K562 (cell line): ENCODE measurements around the gene KTN1. TPM values are rescaled to one million over a fixed set of nuclear protein-coding genes. Genes with fewer than 3 reads are reported as not detected.

Experiments used
- DNMT1 ChIP-seq: fragments of 450-650 bp; IDR thresholded peaks from 2 replicates; pipeline ENCODE4 v1.6.1; 2016; ENCODE audit warnings: antibody characterized with exemption, mild to moderate bottlenecking
- ILF3 ChIP-seq: fragments of 450-650 bp; IDR thresholded peaks from 2 replicates; pipeline ENCODE4 v1.6.1; 2018; ENCODE audit warnings: antibody characterized with exemption, mild to moderate bottlenecking, moderate library complexity, borderline replicate concordance
- KHSRP ChIP-seq: fragments of 450-650 bp; IDR thresholded peaks from 2 replicates; pipeline ENCODE4 v1.6.1; 2017
- SMARCE1 ChIP-seq: fragments of 450-650 bp; IDR thresholded peaks from 2 replicates; pipeline ENCODE4 v1.7.1; 2016; ENCODE audit warnings: mild to moderate bottlenecking
- ZFPM2 ChIP-seq: fragments of 250-450 bp; sonication (Bioruptor Pico); IDR thresholded peaks from 2 replicates; pipeline ENCODE4 v1.5.1; 2022; ENCODE audit warnings: mild to moderate bottlenecking
- ZFX ChIP-seq: sonication (generic); formaldehyde crosslinking; IDR thresholded peaks from 2 replicates; pipeline ENCODE4 v1.8.0; 2022; ENCODE audit warnings: mild to moderate bottlenecking, missing genetic modification reagents, moderate library complexity
- ZNF146 ChIP-seq: IDR thresholded peaks from one replicate; pipeline ENCODE4 v1.6.1; 2018; ENCODE audit warnings: missing compliant biosample characterization; ENCODE audit not compliant: unreplicated experiment
- ZNF644 ChIP-seq: fragments of 200-800 bp; sonication (Bioruptor generic); IDR thresholded peaks from 2 replicates; pipeline ENCODE4 v1.6.1; 2016; ENCODE audit warnings: low read depth, missing genetic modification characterization, missing compliant biosample characterization
- polyA plus RNA-seq, 8 experiments: library from polyadenylated mRNA; depleted of rRNA in 4 of 8; stranded (reverse) in 5 of 8; unstranded in 3 of 8; fragments of >200 nt; fragmentation: Nextera tagmentation in 2 of 8; fragmentation: Illumina TruSeq in 1 of 8; extraction: Ambion mirVana in 2 of 8; extraction: Trizol in 1 of 8; gene quantifications; 2 replicates each; pipeline versions ENCODE4 v1.2.1 to v1.2.3, GENCODE V29; 2011 to 2014; ENCODE audit warnings: inconsistent platforms in 1 of 8, missing spikeins in 1 of 8
- total RNA-seq, 7 experiments: library from RNA; depleted of rRNA in 6 of 7; stranded (reverse); fragments of >200 nt in 6 of 7; fragmentation: Illumina TruSeq in 2 of 7; extraction: Trizol in 2 of 7; gene quantifications; 2 replicates each; pipeline versions ENCODE4 v1.2.1 to v1.2.3, GENCODE V29; 2011 to 2021; ENCODE audit warnings: low replicate concordance in 1 of 7
- TF ChIP-seq, protein P1 (sequence below): fragments of 250-450 bp; sonication (Bioruptor Pico); IDR thresholded peaks from 2 replicates; pipeline ENCODE4 v1.8.0; 2022; ENCODE audit warnings: moderate library complexity, mild to moderate bottlenecking, inconsistent platforms
- TF ChIP-seq, protein P2 (sequence below): fragments of 250-450 bp; sonication (Bioruptor Pico); IDR thresholded peaks from 2 replicates; pipeline ENCODE4 v1.9.0; 2021; ENCODE audit warnings: mild to moderate bottlenecking, inconsistent platforms
- TF ChIP-seq, protein P3 (sequence below): sonication (generic); formaldehyde crosslinking; IDR thresholded peaks from 2 replicates; pipeline ENCODE4 v1.8.1; 2023; ENCODE audit warnings: missing genetic modification reagents, mild to moderate bottlenecking, borderline replicate concordance
- TF ChIP-seq, protein P4 (sequence below): fragments of 250-450 bp; sonication (Bioruptor Pico); IDR thresholded peaks from 2 replicates; pipeline ENCODE4 v1.5.0; 2022; ENCODE audit warnings: mild to moderate bottlenecking
- TF ChIP-seq, protein P5 (sequence below): fragments of 450-650 bp; IDR thresholded peaks from 2 replicates; pipeline ENCODE4 v1.6.1; 2016; ENCODE audit warnings: borderline replicate concordance

Gene KTN1
- total and polyA plus RNA-seq, 9 of the 15 experiments (the other 6 are each of a cell fraction or from before 2014, with no cell fraction given), result 34.8 to 120 (median 63.6) TPM

DNA sequence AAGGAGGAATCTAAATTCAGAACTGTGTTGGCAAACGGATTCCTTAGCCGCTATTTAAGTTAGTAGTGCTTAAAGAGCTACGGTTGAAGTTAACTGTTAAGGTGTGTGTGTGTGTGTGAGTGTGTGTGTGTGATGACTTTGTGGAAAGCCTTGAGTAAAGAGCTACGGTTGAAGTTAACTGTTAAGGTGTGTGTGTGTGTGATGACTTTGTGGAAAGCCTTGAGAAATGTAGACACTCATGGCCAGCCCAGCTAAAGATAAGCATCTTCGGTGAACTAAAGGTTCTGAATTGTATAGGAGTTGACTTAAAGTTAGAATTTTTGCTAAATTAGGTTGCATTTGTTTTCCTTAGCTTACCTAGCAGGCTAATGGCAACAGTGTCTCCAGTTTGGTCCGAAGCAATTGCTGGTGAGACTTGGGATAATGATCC lies 1.4 kb downstream of the KTN1 start (continued):
- TF ChIP-seq, protein P1, sequence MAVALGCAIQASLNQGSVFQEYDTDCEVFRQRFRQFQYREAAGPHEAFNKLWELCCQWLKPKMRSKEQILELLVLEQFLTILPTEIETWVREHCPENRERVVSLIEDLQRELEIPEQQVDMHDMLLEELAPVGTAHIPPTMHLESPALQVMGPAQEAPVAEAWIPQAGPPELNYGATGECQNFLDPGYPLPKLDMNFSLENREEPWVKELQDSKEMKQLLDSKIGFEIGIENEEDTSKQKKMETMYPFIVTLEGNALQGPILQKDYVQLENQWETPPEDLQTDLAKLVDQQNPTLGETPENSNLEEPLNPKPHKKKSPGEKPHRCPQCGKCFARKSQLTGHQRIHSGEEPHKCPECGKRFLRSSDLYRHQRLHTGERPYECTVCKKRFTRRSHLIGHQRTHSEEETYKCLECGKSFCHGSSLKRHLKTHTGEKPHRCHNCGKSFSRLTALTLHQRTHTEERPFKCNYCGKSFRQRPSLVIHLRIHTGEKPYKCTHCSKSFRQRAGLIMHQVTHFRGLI (CRISPR knock-in tag), result no peak
- no peak for TF ChIP-seq ZNF146 (CRISPR knock-in tag)
- TF ChIP-seq, protein P2, sequence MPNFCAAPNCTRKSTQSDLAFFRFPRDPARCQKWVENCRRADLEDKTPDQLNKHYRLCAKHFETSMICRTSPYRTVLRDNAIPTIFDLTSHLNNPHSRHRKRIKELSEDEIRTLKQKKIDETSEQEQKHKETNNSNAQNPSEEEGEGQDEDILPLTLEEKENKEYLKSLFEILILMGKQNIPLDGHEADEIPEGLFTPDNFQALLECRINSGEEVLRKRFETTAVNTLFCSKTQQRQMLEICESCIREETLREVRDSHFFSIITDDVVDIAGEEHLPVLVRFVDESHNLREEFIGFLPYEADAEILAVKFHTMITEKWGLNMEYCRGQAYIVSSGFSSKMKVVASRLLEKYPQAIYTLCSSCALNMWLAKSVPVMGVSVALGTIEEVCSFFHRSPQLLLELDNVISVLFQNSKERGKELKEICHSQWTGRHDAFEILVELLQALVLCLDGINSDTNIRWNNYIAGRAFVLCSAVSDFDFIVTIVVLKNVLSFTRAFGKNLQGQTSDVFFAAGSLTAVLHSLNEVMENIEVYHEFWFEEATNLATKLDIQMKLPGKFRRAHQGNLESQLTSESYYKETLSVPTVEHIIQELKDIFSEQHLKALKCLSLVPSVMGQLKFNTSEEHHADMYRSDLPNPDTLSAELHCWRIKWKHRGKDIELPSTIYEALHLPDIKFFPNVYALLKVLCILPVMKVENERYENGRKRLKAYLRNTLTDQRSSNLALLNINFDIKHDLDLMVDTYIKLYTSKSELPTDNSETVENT (CRISPR knock-in tag), result no peak
- TF ChIP-seq, protein P3, sequence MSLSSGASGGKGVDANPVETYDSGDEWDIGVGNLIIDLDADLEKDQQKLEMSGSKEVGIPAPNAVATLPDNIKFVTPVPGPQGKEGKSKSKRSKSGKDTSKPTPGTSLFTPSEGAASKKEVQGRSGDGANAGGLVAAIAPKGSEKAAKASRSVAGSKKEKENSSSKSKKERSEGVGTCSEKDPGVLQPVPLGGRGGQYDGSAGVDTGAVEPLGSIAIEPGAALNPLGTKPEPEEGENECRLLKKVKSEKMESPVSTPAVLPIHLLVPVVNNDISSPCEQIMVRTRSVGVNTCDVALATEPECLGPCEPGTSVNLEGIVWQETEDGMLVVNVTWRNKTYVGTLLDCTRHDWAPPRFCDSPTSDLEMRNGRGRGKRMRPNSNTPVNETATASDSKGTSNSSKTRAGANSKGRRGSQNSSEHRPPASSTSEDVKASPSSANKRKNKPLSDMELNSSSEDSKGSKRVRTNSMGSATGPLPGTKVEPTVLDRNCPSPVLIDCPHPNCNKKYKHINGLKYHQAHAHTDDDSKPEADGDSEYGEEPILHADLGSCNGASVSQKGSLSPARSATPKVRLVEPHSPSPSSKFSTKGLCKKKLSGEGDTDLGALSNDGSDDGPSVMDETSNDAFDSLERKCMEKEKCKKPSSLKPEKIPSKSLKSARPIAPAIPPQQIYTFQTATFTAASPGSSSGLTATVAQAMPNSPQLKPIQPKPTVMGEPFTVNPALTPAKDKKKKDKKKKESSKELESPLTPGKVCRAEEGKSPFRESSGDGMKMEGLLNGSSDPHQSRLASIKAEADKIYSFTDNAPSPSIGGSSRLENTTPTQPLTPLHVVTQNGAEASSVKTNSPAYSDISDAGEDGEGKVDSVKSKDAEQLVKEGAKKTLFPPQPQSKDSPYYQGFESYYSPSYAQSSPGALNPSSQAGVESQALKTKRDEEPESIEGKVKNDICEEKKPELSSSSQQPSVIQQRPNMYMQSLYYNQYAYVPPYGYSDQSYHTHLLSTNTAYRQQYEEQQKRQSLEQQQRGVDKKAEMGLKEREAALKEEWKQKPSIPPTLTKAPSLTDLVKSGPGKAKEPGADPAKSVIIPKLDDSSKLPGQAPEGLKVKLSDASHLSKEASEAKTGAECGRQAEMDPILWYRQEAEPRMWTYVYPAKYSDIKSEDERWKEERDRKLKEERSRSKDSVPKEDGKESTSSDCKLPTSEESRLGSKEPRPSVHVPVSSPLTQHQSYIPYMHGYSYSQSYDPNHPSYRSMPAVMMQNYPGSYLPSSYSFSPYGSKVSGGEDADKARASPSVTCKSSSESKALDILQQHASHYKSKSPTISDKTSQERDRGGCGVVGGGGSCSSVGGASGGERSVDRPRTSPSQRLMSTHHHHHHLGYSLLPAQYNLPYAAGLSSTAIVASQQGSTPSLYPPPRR (CRISPR knock-in tag), result no peak
- TF ChIP-seq SMARCE1, result 0 out of 2 replicates have a peak, but pooled peaks have one; percentile 46
- TF ChIP-seq ZFX (CRISPR knock-in tag), result no peak
- TF ChIP-seq ZNF644 (tag), result no peak
- TF ChIP-seq, protein P4, sequence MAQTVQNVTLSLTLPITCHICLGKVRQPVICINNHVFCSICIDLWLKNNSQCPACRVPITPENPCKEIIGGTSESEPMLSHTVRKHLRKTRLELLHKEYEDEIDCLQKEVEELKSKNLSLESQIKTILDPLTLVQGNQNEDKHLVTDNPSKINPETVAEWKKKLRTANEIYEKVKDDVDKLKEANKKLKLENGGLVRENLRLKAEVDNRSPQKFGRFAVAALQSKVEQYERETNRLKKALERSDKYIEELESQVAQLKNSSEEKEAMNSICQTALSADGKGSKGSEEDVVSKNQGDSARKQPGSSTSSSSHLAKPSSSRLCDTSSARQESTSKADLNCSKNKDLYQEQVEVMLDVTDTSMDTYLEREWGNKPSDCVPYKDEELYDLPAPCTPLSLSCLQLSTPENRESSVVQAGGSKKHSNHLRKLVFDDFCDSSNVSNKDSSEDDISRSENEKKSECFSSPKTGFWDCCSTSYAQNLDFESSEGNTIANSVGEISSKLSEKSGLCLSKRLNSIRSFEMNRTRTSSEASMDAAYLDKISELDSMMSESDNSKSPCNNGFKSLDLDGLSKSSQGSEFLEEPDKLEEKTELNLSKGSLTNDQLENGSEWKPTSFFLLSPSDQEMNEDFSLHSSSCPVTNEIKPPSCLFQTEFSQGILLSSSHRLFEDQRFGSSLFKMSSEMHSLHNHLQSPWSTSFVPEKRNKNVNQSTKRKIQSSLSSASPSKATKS, result no peak
- TF ChIP-seq ZFPM2 (CRISPR knock-in tag), result no peak
- TF ChIP-seq, protein P5, sequence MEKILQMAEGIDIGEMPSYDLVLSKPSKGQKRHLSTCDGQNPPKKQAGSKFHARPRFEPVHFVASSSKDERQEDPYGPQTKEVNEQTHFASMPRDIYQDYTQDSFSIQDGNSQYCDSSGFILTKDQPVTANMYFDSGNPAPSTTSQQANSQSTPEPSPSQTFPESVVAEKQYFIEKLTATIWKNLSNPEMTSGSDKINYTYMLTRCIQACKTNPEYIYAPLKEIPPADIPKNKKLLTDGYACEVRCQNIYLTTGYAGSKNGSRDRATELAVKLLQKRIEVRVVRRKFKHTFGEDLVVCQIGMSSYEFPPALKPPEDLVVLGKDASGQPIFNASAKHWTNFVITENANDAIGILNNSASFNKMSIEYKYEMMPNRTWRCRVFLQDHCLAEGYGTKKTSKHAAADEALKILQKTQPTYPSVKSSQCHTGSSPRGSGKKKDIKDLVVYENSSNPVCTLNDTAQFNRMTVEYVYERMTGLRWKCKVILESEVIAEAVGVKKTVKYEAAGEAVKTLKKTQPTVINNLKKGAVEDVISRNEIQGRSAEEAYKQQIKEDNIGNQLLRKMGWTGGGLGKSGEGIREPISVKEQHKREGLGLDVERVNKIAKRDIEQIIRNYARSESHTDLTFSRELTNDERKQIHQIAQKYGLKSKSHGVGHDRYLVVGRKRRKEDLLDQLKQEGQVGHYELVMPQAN, result peak; percentile 49; the same call in 1 of the 2 replicates
- TF ChIP-seq DNMT1, result no peak
- TF ChIP-seq ILF3, result no peak
- TF ChIP-seq KHSRP, result no peak
